WERI-Rb-1 (cell line): ENCODE data around the gene SSR4.

Experiments used
- DNase-seq: peaks from one replicate; pipeline ENCODE4 v3.0.0-alpha.2; 2020
- H3K27ac ChIP-seq: fragments of 250-450 bp; sonication (Bioruptor Pico); 2 replicates; pipeline ENCODE4 v1.5.1; 2020; ENCODE audit warnings: mild to moderate bottlenecking, moderate library complexity
- H3K27me3 ChIP-seq: fragments of 250-450 bp; sonication (Bioruptor Pico); 2 replicates; pipeline ENCODE4 v1.5.1; 2021; ENCODE audit warnings: mild to moderate bottlenecking, low read depth, moderate library complexity; ENCODE audit not compliant: insufficient read depth, severe bottlenecking
- H3K36me3 ChIP-seq: fragments of 250-450 bp; sonication (Bioruptor Pico); 2 replicates; pipeline ENCODE4 v1.5.1; 2020; ENCODE audit warnings: mild to moderate bottlenecking, moderate library complexity
- H3K4me3 ChIP-seq: 2 replicates; pipeline ENCODE4 v1.5.1; 2011; ENCODE audit warnings: low read depth, mild to moderate bottlenecking, control low read depth, low read length
- H3K9me3 ChIP-seq: fragments of 250-450 bp; sonication (Bioruptor Pico); 2 replicates; pipeline ENCODE4 v1.5.1; 2021; ENCODE audit warnings: mild to moderate bottlenecking, moderate library complexity; ENCODE audit not compliant: severe bottlenecking
- CTCF ChIP-seq: IDR thresholded peaks from 2 replicates; pipeline ENCODE4 v1.5.1; 2011; ENCODE audit warnings: low read depth, mild to moderate bottlenecking, control low read depth, inconsistent platforms, low read length

SSR4 gene

GRCh38 chrX:153825042-153825441 is 30.6 kb downstream of the SSR4 start:
- no peak for DNase-seq
- H3K27me3 ChIP-seq: peaks cover 13% of the 10 kb centered on the region
- no peaks in the 10 kb centered on the region for H3K9me3 ChIP-seq
- H3K4me3 ChIP-seq: no peak overlapping the region
- H3K36me3 ChIP-seq: no peaks in the 10 kb centered on the region; the same call in 1 of the 2 replicates
- H3K27ac ChIP-seq: no peak overlapping the region
- TF ChIP-seq CTCF: no peak

DNA sequence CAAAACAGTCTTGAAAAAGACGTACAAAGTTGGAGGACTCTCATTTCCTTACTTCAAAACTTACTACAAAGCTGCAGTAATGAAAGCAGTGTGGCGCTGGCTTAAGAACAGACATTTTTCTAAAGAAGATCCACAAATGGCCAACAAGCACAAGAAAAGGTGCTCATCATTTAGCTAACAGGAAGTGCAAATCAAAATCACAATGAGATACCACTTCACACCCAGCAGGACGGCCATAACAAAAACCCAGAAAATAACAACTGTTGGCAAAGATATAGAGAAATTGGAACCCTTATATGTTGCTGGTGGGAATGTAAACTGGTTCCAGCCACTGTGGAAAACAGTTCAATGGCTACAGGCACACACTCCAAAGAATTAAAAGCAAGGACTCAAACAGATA is 32.5 kb downstream of the SSR4 start:
- Histone ChIP-seq H3K9me3 (peaks cover 2% of the 10 kb centered on the region), H3K36me3 (no peaks in the 10 kb centered on the region; the same call in 1 of the 2 replicates), H3K27me3 (peaks cover 21% of the 10 kb centered on the region), H3K4me3 (no peak overlapping the region), H3K27ac (no peak overlapping the region)
- no peak for TF ChIP-seq CTCF
- no peak for DNase-seq

- TF ChIP-seq CTCF: no peak
- Histone ChIP-seq H3K27ac (no peak overlapping the region), H3K27me3 (peaks cover 26% of the 10 kb centered on the region), H3K9me3 (peaks cover 8% of the 10 kb centered on the region), H3K36me3 (no peaks in the 10 kb centered on the region; the same call in 1 of the 2 replicates), H3K4me3 (no peak overlapping the region)
- no peak for DNase-seq
Observed at GRCh38 chrX:153827903-153828302, 33.4 kb downstream of the SSR4 start.

DNA sequence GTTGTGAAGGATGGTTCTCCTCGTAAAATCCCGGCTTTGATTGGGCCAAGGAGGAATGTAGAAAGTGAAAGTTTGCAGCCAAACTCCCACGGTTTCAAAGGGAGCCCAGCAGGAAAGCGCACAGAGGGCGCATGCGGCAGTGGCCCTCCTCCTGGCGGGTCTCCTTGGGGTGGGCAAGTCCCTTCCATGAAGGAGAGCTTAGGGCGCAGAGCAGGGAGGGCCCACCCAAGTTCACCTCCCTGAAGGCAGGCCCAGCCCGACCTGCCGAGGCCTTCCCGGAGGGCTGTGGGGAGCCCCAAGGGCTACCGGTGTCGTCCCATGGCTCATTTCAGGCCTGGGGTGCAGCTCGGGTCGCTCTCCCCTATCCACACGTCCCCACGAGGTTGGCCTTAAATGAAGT is 33.8 kb downstream of the SSR4 start:
- Histone ChIP-seq H3K4me3 (no peak overlapping the region), H3K27ac (no peak overlapping the region), H3K36me3 (no peaks in the 10 kb centered on the region; the same call in 1 of the 2 replicates), H3K9me3 (peaks cover 8% of the 10 kb centered on the region), H3K27me3 (peaks cover 26% of the 10 kb centered on the region)
- no peak for TF ChIP-seq CTCF
- DNase-seq: no peak

GRCh38 chrX:153828723-153829548 is 34.5 kb downstream of the SSR4 start:
- H3K4me3 ChIP-seq: peak overlapping the region; percentile 66

More at GRCh38 chrX:153828723-153829548, 34.5 kb downstream of the SSR4 start:
- peaks cover 8% of the 10 kb centered on the region for H3K9me3 ChIP-seq
- DNase-seq: peak; percentile 47
- TF ChIP-seq CTCF: 0 out of 2 replicates have a peak, but pooled peaks have one; percentile 13
- peaks cover 26% of the 10 kb centered on the region for H3K27me3 ChIP-seq
- no peak overlapping the region for H3K27ac ChIP-seq
- H3K36me3 ChIP-seq: no peaks in the 10 kb centered on the region; the same call in 1 of the 2 replicates
